Smooth muscle cell of the pulmonary artery (primary cell): ENCODE results near the gene KHDC4. TPM values are rescaled to one million over a fixed set of nuclear protein-coding genes. Genes with fewer than 3 reads are reported as not detected.

ENCODE experiments used
- total RNA-seq: library from RNA; depleted of rRNA; stranded (reverse); fragments of >200 nt; gene quantifications from 2 replicates; pipeline ENCODE4 v1.2.3, GENCODE V29; 2014

Gene KHDC4
- 20.3 and 25.9 TPM in 2 replicates for total RNA-seq

DNA sequence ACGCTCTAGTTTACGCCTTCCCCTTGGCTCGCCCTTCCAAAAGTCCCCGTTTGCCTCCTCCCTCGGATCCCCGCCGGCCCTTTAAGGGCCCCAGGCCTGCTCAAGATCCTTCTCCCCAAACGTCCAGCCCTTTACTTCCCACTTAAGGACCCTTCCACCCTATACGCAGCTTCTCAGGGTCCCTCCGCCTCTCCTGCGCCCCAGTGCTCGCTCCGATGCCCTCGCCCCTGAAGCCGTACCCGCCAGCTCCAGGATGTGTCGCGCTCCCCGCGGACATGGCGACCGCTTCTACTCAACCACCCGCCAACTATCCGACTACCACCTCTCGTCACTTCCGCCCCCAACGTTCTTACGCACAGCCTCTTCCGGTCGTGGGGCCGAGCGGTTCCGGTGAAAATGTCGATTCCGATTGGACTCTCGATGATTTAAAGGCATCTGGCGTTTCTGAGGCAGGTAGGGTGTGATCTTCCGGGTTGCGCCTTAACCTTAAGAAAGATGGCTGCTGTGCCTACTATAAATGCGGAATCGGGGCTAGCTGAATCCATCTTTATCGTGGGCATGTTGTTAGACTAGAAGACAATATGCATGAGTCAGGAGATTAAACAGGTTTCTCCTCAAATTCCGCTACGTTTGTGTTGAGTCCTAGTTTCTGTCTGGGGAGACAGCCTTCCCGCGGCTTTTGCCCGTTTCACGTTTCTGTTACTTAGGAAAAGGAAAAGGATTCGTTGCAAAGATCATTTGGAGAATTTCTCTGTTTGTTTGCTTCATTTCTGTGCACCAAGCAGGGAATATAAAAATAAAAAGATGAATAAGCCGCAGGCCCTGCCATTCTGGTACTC, at the start of gene KHDC4:
Gene KHDC4, minus strand, starts transcription at position 317 of the 839 bp plus-strand sequence. Its CDS starts 40 bp downstream, at position 277.

DNA sequence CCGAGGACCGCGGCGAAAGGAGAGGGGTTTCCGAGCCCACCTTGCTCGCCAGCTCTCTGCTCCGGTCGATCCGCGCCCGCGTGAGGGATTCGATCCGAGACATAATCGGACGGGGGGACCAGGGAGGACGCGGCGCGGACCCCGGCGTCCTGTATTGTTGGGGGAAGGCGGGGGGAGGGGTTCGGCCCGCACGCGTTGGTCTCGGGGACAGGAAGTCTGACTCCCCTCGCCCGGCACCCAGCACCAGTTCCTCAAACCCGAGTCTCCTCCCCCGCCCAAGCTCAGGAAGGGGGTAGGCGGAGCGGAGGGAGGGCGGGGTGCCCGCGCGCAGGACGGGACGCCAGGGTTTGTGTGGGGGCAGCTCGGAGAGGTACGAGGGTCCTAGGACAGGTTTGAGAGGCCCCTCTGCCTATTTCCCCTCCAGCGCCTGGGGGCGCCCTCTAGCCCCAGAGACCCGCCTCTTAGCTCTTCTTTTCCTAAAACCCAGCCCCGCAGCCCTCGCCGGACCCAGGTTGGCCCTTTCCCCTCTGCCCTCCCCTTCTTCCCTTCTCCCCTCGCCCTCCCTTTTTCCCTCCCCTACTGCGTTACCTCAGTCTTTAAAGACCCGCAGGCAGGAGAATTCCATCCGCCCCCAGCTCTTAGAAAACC, 44.2 kb upstream of the KHDC4 start, which contains the start of gene ARHGEF2:
Gene ARHGEF2, minus strand, starts transcription at position 223 of the 648 bp plus-strand sequence. Its CDS starts 120 bp downstream, at position 103.

DNA sequence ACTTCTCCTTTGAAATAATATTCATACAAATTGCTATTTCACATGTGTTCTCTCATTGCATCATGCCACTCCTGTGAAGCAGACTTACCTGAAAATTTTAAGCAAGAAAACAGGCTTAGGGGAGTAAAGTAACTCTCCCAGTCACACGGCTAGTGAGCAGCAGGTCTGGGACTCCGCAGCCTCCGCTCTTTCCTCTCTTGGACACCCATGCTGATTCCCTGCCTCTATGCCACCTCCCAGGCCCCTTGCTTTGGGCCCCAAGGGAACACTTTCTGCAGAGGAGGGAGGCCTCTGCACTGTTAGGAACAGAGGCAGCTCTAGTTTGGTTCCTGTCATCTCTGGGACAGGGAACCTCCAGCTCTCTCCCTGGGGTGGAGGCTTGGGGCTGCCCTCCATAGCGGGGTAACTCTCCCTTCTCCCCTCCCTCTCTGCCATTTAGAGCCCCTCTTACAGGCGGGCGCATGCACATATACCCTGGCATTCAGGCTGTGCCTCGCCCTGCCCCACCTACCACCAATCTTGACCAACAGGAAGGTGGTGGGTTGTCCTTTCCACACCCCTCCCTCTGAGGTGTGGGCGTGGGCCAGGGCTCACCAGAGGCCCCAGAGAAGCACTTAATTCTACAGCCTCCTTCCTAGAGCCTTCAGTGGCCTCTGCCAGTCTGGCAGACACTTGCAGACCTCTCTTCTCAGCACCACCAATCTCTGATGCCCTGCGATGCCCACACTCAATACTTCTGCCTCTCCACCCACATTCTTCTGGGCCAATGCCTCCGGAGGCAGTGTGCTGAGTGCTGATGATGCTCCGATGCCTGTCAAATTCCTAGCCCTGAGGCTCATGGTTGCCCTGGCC, 7.0 kb upstream of the KHDC4 start, which contains the start of gene RXFP4:
Gene RXFP4, plus strand, starts transcription at position 646 of the 852 bp plus-strand sequence. Its CDS starts 72 bp downstream, at position 718.

DNA sequence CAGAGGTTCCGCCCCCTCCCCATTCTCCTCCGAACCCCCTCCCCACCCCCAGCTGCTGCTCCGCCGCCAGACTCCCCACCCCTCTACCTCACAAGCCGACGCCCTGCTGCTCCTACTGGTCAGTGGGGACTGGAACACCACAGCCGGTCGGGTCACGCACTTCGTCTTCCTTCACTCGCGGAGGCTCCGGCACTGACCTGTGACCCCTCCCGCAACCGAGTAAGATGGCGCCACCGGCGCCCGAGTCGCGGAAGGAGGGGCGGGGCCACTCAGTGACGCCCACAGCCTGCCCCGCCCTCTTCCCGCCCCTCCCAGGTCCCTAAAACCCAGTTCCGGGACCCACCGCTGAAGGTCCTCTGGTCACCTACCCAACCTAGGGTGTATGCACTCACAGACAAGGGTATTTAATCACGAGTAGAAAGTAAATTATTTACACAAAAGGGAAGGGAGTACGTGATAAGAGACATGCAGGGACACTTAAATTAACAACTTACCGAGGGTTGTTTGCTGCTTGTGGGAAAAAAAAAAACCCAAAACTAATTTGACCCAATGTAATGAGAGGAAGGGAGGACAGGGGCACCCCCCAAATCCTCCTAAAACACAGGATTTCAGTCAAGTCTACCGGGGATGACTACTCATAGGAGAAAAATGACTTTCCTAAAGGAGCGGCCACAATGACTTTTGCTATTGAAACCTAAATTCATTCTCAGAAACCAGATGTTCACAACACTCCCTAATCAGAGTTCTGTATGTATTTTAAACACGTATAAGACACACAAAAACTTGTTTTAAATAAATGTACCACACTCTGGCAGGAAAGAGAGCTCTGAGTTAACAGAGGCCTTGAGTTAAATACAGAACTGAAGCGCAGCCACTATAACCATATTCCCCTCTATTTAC, 22.8 kb downstream of the KHDC4 start, which contains the start of gene RIT1:
Gene RIT1, minus strand, starts transcription at position 194 of the 900 bp plus-strand sequence. CDS start 588 bp downstream, outside the sequence.

Other genes with a start within 250 kb of the KHDC4 start
- 33.3 and 35.3 TPM in 2 replicates for gene YY1AP1, start 245.6 kb downstream of the KHDC4 start, total RNA-seq
- gene DAP3, start 245.3 kb downstream of the KHDC4 start, total RNA-seq = 45.4 and 65.4 TPM in 2 replicates
- 31.5 and 34.3 TPM in 2 replicates for gene GON4L, start 77.2 kb downstream of the KHDC4 start, total RNA-seq
- 82.2 and 88.3 TPM in 2 replicates for gene SYT11, start 74.8 kb downstream of the KHDC4 start, total RNA-seq
- gene RIT1, start 23.1 kb downstream of the KHDC4 start, total RNA-seq = 33.6 and 39.7 TPM in 2 replicates
- gene RXFP4, start 7.2 kb upstream of the KHDC4 start, total RNA-seq = 0.07 TPM in 1 of 2 replicates, not detected in the other
- gene ARHGEF2, start 44.1 kb upstream of the KHDC4 start, total RNA-seq = 136 and 173 TPM in 2 replicates
- gene SSR2, start 86.5 kb upstream of the KHDC4 start, total RNA-seq = 250 and 314 TPM in 2 replicates
- gene UBQLN4, start 119.4 kb upstream of the KHDC4 start, total RNA-seq = 15.6 and 21.3 TPM in 2 replicates
- gene LAMTOR2, start 120.4 kb upstream of the KHDC4 start, total RNA-seq = 47.6 and 56.5 TPM in 2 replicates
- not detected in 2 replicates for gene RAB25, start 126.7 kb upstream of the KHDC4 start, total RNA-seq
- gene MEX3A, start 148.1 kb upstream of the KHDC4 start, total RNA-seq = 1.2 and 4.1 TPM in 2 replicates
- 1,049 and 1,502 TPM in 2 replicates for gene LMNA, start 180.3 kb upstream of the KHDC4 start, total RNA-seq
- 1.6 and 2.7 TPM in 2 replicates for gene SEMA4A, start 219.2 kb upstream of the KHDC4 start, total RNA-seq